ENCODE measurements around the gene PCBP4.
A peak's percentile ranks its signal among the peaks of the same experiment; 100 is the strongest.

Gene PCBP4

DNA sequence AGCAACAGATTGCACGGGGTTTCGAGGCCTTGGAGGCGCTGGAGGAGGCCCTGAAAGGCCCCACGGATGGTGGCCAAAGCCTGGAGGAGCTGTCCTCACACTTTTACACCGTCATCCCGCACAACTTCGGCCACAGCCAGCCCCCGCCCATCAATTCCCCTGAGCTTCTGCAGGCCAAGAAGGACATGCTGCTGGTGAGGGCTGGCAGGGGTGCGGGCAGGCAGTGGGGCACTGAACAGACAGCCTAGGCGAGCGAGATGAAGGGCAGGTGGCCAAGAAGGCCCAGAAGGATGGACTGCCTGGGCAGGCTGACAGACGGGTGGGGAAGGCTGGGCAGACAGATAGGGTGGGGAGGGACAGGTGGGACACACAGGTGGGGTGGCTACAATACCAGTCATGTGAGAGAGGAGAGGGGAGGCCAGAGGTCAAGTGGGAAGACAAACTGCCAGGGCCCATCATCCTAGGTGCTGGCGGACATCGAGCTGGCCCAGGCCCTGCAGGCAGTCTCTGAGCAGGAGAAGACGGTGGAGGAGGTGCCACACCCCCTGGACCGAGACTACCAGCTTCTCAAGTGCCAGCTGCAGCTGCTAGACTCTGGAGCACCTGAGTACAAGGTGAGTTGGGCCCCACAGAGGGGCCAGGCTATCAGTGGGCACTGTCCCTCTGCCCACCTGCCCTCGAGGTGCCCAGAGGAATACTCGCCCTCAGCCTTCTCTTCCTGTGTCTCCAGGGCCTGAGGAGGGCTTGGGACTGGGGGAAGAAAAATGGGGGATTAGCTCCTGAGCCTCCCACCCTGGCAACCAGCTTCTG lies 22.0 kb downstream of the PCBP4 start:
- H2AFZ ChIP-seq (ENCODE audit: low read depth), result no peak overlapping the region
- H3K27me3 ChIP-seq (ENCODE audit: insufficient read depth, low read depth), result no peaks in the 10 kb centered on the region
- TF ChIP-seq, protein P1, sequence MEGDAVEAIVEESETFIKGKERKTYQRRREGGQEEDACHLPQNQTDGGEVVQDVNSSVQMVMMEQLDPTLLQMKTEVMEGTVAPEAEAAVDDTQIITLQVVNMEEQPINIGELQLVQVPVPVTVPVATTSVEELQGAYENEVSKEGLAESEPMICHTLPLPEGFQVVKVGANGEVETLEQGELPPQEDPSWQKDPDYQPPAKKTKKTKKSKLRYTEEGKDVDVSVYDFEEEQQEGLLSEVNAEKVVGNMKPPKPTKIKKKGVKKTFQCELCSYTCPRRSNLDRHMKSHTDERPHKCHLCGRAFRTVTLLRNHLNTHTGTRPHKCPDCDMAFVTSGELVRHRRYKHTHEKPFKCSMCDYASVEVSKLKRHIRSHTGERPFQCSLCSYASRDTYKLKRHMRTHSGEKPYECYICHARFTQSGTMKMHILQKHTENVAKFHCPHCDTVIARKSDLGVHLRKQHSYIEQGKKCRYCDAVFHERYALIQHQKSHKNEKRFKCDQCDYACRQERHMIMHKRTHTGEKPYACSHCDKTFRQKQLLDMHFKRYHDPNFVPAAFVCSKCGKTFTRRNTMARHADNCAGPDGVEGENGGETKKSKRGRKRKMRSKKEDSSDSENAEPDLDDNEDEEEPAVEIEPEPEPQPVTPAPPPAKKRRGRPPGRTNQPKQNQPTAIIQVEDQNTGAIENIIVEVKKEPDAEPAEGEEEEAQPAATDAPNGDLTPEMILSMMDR (conservative IDR thresholded peaks at IDR 0.05; ENCODE audit: low read depth, low read length), result no peak
- no peak overlapping the region for H3K4me2 ChIP-seq
- no peak overlapping the region for H3K27ac ChIP-seq
- no peaks in the 10 kb centered on the region for H4K20me1 ChIP-seq (ENCODE audit: insufficient read depth)
- H3K79me2 ChIP-seq (ENCODE audit: insufficient read depth, low read depth), result peaks cover 13% of the 10 kb centered on the region
- H3K4me3 ChIP-seq (IDR thresholded peaks at IDR 0.05; ENCODE audit: insufficient read depth, low read depth, low read length), result no peak overlapping the region
- H3K36me3 ChIP-seq (ENCODE audit: insufficient read depth), result no peaks in the 10 kb centered on the region
- H3K9ac ChIP-seq, result no peak overlapping the region
- no peaks in the 10 kb centered on the region for H3K4me1 ChIP-seq (ENCODE audit: low read depth, poor library complexity, severe bottlenecking)

DNA sequence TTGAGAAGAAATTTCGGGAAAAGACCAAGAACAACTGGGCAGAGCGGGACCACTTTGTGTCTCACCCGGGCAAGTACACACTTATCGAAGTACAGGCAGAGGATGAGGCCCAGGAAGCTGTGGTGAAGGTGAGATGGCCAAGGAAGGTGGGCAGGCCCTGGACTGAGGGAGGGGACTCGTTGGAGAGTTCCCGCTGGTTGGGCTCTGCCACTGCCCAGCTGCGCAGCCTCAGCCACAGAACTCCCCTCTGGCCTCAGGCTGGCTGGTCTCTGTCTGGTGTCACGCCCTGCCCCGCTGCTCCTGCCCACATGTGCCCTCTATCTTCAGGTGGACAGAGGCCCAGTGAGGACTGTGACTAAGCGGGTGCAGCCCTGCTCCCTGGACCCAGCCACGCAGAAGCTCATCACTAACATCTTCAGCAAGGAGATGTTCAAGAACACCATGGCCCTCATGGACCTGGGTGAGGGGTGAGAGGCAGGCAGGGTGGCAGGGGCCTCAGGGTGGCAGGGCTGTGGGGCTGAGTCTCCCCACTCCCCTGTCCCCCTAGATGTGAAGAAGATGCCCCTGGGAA lies 22.7 kb downstream of the PCBP4 start:
- no peak overlapping the region for H3K4me2 ChIP-seq
- H3K27ac ChIP-seq, result no peak overlapping the region
- peaks cover 20% of the 10 kb centered on the region for H3K79me2 ChIP-seq (ENCODE audit: insufficient read depth, low read depth)
- H3K27me3 ChIP-seq (ENCODE audit: insufficient read depth, low read depth), result no peaks in the 10 kb centered on the region
- no peaks in the 10 kb centered on the region for H4K20me1 ChIP-seq (ENCODE audit: insufficient read depth)
- H3K4me3 ChIP-seq (IDR thresholded peaks at IDR 0.05; ENCODE audit: insufficient read depth, low read depth, low read length), result no peak overlapping the region
- no peak overlapping the region for H3K9ac ChIP-seq
- no peaks in the 10 kb centered on the region for H3K36me3 ChIP-seq (ENCODE audit: insufficient read depth)
- no peak overlapping the region for H2AFZ ChIP-seq (ENCODE audit: low read depth)
- TF ChIP-seq, protein P1 (conservative IDR thresholded peaks at IDR 0.05; ENCODE audit: low read depth, low read length), result no peak
- H3K4me1 ChIP-seq (ENCODE audit: low read depth, poor library complexity, severe bottlenecking), result peaks cover 4% of the 10 kb centered on the region

DNA sequence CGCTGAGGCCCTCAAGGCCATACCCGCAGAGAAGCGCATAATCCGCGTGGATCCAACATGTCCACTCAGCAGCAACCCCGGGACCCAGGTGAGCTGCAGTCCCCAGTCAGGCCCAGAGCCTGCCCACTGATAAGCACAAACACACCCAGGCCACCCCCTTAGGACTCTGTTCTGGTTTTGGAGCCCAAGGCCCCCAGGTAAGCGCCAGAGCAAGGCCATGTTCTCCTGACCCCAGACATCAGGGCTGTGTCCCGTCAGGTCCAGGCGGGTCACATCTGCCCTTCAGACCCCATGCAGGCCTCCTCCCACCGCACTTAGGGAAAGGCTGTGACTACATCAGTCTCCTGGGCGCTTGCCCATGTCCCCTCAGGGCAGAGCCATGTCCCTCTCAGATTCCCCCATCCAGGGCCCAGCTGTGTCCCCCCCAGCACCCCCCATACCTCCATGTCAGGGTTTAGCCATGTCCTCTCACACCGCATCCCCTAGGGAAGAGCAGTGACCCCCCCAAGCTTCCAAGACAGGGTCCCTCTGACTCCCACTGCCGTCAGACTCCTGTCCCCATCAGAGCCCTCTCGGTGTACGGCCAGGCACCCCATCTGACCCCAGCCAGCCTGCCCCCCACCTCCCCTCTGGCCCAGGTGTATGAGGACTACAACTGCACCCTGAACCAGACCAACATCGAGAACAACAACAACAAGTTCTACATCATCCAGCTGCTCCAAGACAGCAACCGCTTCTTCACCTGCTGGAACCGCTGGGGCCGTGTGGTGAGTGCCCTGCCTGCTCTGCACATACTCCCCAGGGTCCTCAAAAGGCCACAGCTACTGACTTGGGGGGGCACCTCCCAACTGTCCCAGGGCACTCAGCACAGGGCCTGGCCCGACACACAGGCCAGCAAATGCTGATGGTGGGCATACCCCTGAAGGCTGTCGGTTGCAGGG lies 23.5 kb downstream of the PCBP4 start:
- H3K9ac ChIP-seq, result no peak overlapping the region
- H3K36me3 ChIP-seq (ENCODE audit: insufficient read depth), result no peaks in the 10 kb centered on the region
- H3K4me3 ChIP-seq (IDR thresholded peaks at IDR 0.05; ENCODE audit: insufficient read depth, low read depth, low read length), result no peak overlapping the region
- no peak overlapping the region for H3K4me2 ChIP-seq
- H3K79me2 ChIP-seq (ENCODE audit: insufficient read depth, low read depth), result peaks cover 23% of the 10 kb centered on the region
- H4K20me1 ChIP-seq (ENCODE audit: insufficient read depth), result no peaks in the 10 kb centered on the region
- no peak overlapping the region for H3K27ac ChIP-seq
- H3K27me3 ChIP-seq (ENCODE audit: insufficient read depth, low read depth), result no peaks in the 10 kb centered on the region
- TF ChIP-seq, protein P1 (conservative IDR thresholded peaks at IDR 0.05; ENCODE audit: low read depth, low read length), result no peak
- no peak overlapping the region for H2AFZ ChIP-seq (ENCODE audit: low read depth)
- peaks cover 4% of the 10 kb centered on the region for H3K4me1 ChIP-seq (ENCODE audit: low read depth, poor library complexity, severe bottlenecking)

DNA sequence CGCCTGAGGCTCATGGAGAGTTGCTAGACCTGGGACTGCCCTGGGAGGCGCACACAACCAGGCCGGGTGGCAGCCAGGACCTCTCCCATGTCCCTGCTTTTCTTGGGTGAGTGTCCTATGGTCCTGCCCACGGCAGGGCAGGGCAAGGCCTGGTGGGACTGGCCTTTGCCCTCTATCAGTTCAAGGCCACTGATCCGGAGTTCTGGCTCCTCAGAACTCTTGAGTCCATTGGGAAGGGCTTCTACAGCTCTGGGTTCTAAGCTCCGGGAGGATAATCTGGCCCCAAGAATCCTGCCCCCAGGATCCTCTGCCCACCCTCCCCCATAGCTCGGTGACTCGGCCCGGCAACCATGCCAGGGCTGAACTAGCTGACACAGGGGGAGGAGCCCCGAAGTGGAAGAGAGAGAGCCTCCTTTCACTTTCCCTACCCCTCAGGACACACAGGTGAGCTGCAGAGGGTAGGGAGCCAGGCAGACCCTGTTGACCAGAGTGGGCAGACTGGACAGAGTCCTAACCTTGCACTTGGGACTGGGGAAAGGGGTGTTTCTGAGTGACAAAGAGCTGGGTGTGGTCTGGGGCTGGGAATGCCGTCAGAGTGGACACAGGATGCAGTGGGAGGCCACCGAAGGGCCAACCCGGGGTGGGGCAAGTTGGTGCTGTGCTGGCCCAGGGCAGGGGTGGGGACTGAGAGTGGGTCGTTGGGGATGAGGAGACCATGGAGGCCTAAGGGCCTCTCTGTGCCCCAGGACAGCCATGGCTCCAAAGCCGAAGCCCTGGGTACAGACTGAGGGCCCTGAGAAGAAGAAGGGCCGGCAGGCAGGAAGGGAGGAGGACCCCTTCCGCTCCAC lies 24.4 kb downstream of the PCBP4 start:
- H3K4me1 ChIP-seq (ENCODE audit: low read depth, poor library complexity, severe bottlenecking), result peaks cover 4% of the 10 kb centered on the region
- no peaks in the 10 kb centered on the region for H4K20me1 ChIP-seq (ENCODE audit: insufficient read depth)
- H3K27ac ChIP-seq, result peak overlapping the region; percentile 53
- TF ChIP-seq, protein P1 (conservative IDR thresholded peaks at IDR 0.05; ENCODE audit: low read depth, low read length), result no peak
- H2AFZ ChIP-seq (ENCODE audit: low read depth), result peak overlapping the region; percentile 73
- peaks cover 23% of the 10 kb centered on the region for H3K79me2 ChIP-seq (ENCODE audit: insufficient read depth, low read depth)
- H3K4me2 ChIP-seq, result peak overlapping the region; percentile 77
- no peaks in the 10 kb centered on the region for H3K36me3 ChIP-seq (ENCODE audit: insufficient read depth)
- peak overlapping the region; percentile 66 for H3K9ac ChIP-seq
- H3K27me3 ChIP-seq (ENCODE audit: insufficient read depth, low read depth), result no peaks in the 10 kb centered on the region
- no peak overlapping the region for H3K4me3 ChIP-seq (IDR thresholded peaks at IDR 0.05; ENCODE audit: insufficient read depth, low read depth, low read length)
